Measurements from ENCODE around the gene APOL2.
"Not testable (repeated sequence)": the region's sequence is repeated elsewhere in the genome, so short reads cannot be mapped to it uniquely, and the experiment has no call there.

Gene APOL2

DNA sequence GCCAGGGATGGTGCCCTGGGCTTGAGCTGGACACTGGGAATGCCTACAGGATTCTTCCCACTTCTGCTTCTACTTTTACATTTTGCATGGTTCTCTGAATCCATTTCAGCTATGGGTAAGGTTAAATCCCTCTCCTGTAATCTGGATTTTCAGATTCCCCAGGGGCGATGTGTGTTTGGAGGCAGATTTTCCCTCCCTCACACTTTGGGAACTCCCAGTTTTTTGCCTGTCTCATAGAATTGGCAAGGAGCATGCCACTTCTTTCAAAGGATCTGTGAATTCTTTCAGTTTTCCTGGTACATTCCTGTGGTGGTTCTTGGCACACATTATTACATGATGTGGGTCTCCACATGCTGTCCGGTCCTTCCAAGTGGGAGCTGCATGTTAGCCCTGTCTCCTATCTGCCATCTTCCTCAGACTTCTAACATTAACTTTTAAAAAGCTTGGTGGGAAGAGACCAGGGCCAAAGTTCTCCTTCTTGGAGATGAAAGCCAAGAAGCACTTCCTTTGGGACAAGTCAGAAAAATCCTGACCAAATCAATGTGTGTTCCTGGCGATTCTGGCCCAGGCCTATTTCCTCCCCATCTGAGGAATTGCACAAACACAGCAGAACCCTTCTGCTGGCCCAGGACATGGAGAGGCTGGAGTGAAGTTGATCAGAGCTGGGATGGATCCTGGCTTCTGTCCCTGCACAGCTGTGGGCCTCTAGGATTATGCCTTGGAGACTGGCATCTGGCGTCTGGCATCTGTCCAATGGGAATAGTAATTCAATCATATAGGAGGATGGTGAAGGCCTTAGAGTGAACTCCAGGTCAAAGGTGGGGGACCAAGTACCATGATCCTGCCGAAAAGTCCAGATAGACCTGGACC, 5.4 kb upstream of the APOL2 start:
- no peak for DNase-seq

DNA sequence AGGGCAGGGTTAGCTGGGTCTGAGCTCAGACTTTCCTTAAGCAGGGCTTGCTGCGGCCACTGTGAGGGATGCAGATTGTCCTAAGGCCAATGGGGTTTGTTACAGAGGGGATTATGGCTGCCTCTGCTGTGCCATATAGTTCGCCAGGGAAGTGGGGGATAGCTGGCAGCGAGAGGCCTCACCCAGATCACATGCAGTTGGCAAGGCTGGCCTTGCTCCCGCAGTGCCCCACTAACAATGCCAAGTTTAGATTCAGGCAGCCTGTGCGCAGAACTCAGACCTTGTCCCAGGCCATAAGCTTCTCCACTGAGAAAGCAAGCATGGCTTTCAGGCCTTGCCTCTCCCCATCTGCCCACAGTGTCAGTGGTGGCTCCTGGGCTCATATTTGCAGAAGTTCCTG, 4.7 kb upstream of the APOL2 start:
- DNase-seq, result no peak

DNA sequence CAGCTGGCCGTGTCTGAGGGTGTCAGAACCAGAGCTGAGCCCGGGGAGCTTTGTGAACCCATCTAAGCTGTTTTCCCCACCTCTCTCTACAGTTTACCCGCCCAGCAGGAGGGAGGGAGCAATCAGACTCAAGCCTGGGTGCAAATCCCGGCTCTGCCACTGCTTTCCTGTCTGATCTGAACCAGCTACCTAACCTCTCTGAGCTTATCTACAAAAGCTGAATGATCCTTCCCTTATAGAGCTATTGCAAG, 252 bp downstream of the APOL2 start:
- DNase-seq, result peak; percentile 71

DNA sequence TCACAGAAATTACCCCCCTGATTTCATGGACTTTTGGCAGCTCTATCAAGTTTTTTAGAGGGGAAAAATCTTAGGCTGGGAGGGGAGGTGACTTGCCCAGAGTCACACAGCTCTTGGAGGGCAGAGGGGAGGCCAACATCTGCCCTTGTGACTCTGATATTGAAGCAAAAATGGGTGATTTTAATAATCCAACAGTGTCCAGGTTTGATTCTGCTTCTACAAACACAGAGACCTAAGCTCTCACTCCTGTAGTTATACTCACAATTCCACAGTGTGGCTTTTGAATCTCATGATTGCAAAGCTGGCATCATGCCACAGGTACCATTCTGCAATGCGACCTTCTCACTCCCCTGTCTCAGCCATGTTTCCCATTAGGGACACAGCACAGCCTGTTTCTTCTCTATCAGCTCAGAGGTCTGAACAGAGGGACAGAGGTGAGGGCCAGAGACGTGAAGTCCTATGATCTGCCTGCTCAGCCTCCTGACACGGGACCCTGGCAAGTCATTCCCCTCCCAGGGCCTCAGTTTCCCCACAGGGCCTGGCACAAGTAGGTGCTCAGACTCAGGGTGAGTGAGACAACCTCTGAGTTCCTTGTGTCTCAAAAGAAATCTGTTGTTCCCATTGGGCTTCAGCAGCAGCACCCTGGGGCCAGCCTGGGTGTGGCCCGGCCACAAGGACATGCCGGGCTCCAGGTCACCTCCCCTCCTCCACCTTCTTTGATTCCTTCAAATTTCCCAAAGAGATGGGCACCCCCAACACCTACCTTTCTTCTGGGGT, 766 bp downstream of the APOL2 start:
- DNase-seq, result no peak

DNA sequence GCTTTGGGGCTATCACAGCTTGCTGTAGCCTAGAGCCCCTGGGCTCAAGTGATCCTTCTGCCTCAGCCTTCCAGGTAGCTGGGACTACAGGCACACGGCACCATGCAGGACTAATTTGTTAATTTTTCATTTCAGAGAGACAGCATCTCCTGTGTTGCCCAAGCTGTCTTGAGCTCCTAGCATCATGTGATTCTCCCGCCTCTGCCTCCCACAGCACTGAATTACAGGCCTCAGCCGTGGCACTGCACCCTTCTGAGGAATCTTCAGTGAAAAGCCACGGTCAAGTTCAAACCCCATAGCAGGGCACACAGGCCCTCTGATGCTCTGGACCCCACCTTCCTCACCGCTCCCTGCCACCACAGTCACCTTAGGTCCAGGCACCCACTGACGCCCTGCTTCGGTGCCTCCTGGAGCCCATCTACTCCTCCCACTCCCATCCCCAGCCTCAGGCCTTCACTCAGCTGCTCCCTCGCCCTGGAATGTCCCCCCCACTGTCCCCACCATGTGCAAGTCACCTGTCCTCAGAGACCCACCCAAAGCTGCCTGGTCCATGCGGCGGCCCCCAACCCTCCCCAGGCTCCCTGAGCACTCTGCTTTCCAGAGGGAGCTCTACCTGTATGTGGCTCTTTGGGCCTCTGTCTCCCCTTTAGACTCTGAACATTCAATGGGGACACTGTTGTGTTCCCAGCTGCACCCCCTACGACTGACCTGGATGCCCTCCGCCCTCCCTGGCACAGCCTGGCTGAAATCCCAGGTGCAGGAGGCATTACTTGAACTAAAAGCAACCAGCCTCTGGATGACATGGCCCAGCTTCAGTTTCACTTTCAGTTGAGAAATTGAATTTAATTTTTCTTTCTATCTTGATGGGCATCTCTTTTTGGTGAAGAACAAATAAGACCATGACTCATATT, 1.6 kb downstream of the APOL2 start:
- DNase-seq, result no peak

DNA sequence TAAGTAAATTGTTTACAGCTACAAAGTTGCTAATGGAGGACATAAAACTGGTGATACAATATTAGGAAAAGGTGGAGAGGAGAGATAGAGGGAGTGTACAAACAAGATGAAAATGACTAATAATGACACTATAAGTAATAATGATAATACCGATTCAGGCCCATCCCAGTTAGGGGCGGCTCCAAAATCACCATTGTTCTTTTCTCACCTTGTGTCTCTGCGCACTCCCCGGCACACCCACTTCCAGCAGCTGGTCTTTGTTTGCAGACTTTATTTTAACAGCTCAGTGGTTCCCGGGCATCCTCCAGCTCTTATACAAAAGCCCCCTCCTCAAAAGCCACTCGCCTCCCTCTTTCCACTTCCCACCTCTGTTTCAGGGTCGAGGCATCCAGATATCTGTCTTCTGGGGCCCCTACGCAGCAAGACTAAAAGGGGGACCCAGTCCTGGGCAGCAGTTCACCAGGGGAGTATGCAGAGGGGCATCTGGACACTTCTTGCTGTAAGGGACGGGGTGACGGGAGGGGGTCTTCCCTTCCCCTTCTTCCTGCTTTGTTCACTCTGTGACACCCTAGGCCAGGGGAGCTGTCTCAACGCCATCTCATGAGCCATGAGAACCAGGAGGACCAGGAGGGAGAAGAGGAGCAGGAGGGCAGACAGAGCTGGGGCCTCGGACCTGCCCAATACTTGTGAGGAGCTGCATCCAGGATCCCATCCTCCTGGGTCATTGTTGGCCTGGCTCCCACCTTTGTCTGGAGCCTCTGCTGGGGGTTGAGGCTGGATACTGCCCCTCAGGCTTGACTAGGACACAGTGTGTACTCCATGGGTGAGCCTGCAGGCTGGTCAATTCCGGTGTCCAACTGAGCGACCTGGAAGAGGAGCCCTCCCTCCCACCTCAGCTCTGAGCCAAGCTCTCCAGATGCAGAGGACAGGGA, 2.7 kb downstream of the APOL2 start:
- no peak for DNase-seq

DNA sequence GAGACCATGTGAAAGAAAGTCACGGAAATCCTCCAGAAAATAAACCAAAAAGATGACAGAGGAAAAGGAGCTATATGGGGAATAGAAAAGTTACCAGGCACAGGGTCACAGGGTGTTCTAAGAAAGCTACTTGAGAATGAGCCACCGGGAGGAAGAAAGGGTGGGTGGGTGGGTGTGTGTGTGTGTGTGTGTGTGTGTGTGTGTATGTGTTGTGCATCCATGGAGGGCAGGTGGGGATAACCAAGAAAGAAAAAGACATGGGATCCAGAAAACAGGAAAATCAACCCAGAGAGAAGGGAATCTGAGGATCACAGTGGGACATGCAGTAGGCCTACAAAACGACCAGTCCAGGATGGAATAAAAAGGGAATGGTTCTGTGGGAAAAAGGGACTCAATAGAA, 3.7 kb downstream of the APOL2 start:
- no peak for DNase-seq

DNA sequence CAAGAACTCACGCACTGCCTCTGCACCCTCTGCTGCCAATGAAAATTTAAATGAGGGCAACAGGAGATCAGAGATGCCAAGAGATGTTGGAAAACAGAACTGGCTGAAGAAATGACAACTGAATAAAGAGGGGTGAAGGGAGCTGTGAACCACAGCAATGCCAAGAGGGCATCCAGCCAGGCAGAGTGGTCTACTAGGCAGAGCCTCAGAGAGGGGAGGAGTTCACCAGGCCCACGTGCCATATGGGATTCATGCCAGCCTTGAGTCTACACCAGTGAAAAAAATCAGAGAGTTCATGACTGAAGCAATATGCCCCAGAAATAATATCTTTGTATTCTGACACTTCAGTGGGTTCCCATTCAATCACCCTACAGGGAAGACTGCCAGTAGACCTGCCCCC, 4.4 kb downstream of the APOL2 start:
- no peak for DNase-seq

DNA sequence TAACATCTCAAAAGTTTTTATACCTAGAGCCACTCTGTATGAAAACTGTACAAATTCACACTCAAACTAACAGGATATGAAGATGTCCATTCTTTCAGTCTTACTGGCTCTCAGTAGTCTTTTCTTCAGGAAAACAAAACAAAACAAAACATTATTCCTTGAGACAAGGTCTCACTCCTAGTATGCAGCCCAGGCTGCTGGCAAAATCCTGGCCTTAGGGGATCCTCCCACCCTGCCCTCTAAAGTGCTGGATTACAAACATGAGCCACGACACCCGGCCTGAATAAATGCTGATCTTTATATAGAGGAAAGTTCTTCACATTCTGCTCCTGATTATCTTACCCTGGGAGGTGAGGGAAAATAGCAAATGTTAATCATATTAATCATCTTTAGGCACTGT, 5.1 kb downstream of the APOL2 start:
- DNase-seq, result no peak

DNA sequence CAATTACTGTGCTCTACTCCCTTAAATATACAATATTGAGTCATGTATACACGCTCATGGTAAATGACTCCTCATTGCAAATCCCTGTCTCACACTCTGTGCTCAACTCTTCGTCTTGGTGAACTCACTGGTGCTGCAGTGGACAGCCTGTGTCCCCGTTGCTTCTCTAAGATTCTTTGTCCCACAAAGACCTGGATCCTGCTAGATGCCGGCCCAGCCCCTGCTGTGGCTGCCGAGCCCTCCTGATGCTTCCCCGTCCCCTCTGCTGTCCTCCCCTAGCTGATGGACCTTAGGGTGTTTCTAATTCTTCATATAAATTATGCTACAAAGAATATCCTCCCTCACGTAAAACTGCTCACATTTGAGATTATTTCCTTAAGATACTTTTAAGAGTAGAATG, 5.5 kb downstream of the APOL2 start:
- DNase-seq, result no peak

DNA sequence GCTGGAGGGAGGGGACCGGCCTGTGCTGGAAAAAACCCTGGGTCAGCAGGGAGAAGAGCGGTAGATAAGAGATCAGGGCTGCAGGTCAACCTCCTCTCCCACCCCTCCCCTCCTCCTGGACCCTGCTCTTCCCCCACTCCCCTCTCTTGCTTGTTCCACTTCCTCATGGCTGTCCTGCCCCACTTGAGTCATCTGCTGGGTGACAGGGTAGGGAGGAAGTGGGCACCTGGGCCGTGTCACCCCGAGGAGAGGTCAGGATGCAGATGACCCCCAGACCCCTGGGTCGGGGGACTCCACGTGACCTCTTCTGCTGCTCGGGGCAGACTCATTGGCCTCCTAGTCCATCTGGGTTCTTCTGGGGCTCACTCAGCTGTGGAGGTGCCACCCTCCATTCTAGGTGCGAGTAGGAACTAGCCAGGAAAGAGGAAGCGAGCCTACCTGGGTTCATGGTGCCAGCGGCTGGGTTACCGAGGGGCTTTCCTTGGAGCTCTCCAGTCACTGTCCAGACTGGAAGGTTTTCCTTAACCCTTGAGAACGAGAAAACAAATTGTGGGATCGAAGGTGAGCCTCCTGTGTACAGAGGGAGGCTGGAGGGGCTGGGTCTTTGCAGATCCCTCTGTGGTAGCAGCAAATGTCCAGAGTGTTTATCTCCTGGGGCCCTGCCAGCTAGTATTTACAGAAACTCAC, 6.5 kb downstream of the APOL2 start:
- no peak for DNase-seq

DNA sequence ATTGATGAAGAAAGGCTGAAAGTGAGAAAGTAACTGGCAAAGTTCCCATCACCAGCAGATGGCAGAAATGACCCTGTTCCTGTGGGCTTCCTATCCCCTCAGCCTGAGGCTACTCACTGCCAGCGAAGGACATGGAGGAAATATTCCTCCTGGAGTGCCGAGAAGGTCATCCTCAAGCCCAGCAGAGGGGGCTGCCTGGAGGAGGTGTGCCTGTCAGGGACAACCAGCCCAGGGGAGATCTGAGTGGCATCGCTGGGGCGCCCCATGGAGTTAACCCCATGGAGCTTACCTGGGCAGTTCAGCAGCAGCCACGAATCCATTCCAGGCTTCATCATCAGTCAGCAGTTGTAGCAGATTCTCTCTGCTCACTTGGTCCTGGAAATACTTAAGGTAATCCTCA, 8.3 kb downstream of the APOL2 start:
- DNase-seq, result not testable (repeated sequence)

DNA sequence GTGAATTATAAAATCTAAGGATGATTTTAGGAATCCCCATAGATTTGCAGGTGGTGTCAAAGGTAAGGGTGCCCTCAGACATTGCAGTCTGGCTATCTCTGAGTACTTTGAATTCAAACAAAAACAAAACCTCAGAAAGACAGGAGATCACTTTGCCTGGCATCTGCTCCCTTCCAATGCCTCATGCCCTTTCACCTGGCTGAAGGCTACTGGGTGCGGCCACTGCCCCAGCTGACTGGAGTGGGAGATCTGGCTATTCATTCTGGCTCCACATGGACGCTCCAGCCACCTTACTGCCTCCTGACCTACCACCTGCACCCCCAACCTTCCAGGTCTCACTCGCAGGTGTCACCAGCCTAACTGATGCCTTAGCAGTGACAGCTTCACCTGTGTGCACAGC, 9.7 kb downstream of the APOL2 start:
- not testable (repeated sequence) for DNase-seq

DNA sequence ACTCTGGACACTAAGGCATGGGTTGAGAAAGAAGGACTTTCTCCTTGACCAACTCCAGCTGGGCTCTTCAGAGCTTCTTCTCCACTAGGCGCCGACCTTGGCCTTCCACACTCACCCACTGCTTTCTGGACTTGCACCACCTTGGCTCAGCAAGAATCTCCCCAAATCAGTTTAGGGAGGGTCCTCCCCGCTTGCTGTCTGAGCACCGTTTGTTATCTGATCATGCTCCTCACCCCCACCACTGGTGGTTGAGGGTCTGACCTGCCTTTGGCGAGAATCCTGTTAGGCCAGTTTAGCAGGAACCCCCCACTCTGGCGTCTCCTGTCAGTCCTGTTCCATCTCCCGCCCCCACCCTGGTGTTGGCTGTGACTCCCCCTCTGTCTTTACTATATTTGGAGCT, 10.4 kb downstream of the APOL2 start:
- no peak for DNase-seq

DNA sequence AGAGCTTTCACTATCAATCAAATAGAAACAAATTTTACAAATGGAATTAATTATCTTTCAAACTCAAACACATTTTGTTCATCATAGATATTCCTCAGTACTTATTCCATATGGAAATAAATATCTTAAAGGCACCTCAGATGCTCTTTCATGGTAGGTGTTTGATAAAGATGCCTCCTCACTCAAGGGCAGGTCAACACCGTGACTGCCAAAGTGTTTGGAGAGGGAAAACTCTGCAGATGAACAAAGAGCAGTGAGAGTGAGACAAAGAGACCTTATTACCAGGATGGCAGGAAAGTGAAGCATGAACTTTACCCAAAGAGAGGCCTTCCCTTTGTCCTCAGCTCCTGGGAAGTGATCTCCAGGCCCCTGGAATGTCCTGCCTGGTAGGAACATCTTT, 11.0 kb downstream of the APOL2 start:
- DNase-seq, result not testable (repeated sequence)

DNA sequence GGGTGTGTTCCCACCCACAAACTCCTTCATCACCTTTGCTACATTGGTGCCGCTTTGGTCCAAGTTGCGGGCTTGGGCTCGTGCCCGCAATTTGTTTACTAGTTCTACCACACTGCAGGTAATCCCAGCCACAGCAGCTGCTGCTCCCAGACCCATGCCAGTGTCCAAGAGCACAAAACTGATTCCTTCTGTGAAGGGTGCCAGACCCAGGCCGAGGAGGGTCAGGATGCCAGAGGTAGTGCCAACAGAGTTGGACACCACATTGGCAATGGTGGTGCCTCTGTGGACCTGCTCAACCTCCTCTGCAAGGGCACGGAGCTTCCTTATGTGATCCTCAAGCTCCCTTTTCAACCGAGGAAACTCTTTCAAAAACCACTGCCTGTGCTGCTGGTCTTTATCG, 11.5 kb downstream of the APOL2 start:
- DNase-seq, result no peak

DNA sequence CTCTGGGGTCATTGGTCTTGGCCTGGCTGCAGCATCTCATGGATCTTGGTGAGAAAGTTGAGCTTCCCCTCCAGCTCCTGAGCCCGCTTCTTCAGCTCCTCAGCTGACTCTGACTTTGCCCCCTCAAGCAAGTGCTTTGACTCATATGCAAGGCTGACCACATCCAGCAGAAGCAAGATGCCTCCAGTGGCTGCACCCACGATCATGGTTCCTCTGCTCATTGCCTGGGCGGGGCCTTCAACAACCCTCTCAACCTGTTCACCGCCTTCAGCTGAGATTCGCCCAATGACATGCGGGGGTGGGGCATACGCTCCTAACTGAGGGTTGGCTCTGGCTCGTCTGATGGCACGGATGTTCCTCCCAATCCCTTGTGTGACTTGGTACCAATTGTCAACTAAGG, 11.9 kb downstream of the APOL2 start:
- DNase-seq, result no peak

DNA sequence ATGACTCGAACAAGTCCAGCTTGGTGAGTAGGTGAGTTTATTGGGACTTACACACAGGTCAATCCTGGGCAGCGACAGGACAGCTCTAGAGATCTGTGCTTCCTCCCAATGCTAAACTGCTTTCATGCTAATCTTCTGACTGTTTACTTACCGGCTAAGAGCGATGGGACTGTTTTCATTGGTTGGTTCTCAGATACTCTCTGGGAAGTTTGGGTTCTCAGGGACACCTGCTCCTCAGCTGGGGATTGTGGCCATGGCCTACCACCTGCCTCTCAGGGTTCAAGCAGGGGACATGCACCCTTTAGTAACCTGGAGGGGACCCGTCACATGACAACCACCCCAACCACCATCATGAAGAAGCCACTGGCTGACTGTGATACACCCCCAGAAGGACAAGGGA, 13.1 kb downstream of the APOL2 start:
- no peak for DNase-seq

DNA sequence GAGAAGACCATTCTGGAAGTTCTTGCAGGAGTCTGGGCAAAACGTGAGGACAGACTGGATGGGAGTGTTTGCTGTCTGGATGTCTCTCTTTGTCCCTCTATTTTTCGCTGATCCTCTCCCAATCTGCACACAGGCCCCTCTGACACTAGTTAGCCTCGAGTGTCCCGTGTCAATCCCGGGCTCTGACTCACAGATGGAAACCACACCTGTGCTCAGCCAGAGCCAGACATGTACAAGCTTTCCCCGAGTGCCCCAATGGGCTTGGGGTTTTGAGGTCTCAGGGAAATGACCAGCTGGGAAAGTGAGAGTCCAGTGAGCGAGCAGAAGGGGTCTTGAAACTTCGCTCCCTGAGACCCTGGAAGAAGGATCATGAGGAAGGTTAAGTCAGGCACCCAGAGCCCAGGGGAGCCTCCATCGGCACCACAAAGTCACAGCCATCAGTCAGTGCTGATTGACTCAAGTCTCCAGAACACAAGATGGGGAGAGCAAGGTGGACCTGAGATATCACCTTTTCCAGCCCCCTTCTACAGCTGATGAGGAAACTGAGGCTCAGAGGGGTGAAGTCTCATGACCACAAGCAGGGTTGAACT, 13.9 kb downstream of the APOL2 start:
- no peak for DNase-seq

DNA sequence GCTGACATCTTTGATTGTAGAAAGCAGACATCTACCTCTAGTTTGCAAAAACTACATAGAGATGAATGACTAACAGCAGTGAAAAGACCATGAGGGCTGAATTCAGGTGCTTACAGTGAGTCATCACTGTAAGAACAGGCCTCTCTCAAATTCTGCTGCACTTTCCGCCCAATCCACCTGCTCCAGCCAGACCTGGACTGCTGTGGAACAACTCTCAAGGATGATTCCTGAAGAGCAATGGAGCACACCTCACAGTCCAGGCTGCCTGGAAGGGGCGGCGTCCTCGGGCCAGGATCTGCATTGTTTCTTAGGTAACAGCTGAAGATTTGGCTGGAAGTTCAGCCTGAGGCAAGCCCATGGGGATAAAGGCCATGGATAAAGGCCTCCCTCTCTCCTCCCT, 15.1 kb downstream of the APOL2 start:
- DNase-seq, result no peak

DNA sequence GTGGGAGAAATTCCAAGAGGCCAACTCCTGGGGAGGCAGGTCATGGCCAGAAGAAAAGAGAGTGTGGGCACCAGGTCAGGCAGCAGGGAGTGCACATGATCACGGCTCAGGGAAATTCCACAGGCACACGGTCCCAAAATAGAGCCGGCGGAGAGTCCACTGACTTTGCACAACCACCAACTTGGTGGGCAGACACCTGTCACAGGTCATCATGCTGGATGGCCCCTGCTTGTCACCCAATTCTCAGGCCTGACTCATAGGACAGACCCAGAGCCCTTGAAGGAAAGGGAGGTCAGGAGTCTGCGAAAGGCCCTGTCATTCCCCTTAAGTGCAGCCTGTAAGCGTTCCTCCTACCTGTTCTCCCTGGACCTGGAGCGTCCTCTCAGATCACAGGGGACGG, 15.8 kb downstream of the APOL2 start:
- no peak for DNase-seq

Measured in right kidney (tissue), 1 donor.